ENCODE data around the gene DNAH12. TPM values are rescaled to one million over a fixed set of nuclear protein-coding genes. Genes with fewer than 3 reads are reported as not detected.
"Not testable (repeated sequence)": the region's sequence is repeated elsewhere in the genome, so short reads cannot be mapped to it uniquely, and the experiment has no call there.

The DNAH12 gene
- total RNA-seq, 4 donors from 2014 or later, result 0.27 TPM; not detected in 3

DNA sequence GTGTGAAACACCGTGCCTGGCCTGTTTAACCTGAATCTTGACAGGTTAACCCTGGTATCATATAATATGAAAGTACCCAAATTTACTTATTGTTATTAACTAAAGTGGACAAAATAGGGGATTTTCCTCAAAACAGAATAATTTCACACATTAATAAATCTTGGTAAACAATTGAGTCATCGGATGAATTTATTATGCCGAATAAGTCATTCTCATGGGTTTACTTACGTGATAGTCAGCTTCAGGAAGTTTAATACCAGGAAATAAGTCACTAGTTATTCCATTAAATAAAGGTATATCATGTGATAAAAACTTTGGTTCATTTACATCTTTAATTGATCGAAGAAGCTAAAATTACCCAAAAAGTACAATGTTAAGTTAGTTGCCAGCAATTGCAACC lies 99.7 kb downstream of the DNAH12 start:
- WGBS, 2 donors (ENCODE audit: low coverage in 1 of 2), result 92 to 93% methylated on average over 5 of the region's 5 CpGs
- TF ChIP-seq POLR2AphosphoS5 (IDR thresholded peaks at IDR 0.05) (no peak), EP300 (IDR thresholded peaks at IDR 0.05) (no peak), POLR2A (IDR thresholded peaks at IDR 0.05) (no peak)
- TF ChIP-seq, protein P1, sequence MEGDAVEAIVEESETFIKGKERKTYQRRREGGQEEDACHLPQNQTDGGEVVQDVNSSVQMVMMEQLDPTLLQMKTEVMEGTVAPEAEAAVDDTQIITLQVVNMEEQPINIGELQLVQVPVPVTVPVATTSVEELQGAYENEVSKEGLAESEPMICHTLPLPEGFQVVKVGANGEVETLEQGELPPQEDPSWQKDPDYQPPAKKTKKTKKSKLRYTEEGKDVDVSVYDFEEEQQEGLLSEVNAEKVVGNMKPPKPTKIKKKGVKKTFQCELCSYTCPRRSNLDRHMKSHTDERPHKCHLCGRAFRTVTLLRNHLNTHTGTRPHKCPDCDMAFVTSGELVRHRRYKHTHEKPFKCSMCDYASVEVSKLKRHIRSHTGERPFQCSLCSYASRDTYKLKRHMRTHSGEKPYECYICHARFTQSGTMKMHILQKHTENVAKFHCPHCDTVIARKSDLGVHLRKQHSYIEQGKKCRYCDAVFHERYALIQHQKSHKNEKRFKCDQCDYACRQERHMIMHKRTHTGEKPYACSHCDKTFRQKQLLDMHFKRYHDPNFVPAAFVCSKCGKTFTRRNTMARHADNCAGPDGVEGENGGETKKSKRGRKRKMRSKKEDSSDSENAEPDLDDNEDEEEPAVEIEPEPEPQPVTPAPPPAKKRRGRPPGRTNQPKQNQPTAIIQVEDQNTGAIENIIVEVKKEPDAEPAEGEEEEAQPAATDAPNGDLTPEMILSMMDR (IDR thresholded peaks at IDR 0.05), result no peak
- no peak overlapping the region for H3K4me3 ChIP-seq
- H3K4me1 ChIP-seq, result no peaks in the 10 kb centered on the region
- no peaks in the 10 kb centered on the region for H3K27me3 ChIP-seq
- H3K36me3 ChIP-seq, result no peaks in the 10 kb centered on the region
- peaks cover 0 to 3% (median 0%) of the 10 kb centered on the region in 3 donors for H3K9me3 ChIP-seq
- H3K27ac ChIP-seq, result no peak overlapping the region
- no peak for ATAC-seq

DNA sequence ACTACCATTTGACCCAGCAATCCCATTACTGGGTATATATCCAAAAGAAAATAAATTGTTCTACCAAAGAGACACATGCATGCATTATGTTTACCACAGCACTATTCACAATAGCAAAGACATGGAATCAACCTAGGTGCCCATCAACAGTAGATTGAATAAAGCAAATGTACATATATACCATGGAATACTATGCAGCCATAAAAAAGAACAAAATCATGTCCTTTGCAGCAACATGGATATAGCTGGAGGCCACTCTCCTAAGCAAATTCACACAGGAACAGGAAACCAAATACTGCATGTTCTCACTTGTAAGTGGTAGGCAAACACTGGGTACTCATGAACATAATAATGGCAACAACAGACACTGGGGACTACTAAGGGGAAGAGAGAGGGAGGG lies 104.0 kb downstream of the DNAH12 start:
- not testable (repeated sequence) for H3K36me3 ChIP-seq, H3K4me3 ChIP-seq, ATAC-seq, H3K4me1 ChIP-seq, H3K27ac ChIP-seq, H3K27me3 ChIP-seq, H3K9me3 ChIP-seq

DNA sequence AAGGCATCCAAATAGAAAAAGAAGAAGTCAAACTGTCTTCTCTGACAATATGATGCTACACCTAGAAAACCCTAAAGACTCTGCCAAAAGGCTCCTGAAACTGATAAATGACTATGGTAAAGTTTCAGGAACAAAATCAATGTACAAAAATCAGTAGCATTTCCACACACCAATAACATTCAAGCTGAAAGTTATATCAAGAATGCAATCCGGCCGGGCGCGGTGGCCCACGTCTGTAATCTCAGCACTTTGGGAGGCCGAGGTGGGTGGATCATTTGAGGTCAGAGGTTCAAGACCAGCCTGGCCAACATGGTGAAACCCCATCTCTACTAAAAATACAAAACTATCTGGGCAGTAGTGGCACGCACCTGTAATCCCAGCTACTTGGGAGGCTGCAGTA lies 105.7 kb downstream of the DNAH12 start:
- H3K27me3 ChIP-seq, ATAC-seq, H3K4me3 ChIP-seq, H3K4me1 ChIP-seq, H3K36me3 ChIP-seq, H3K27ac ChIP-seq, H3K9me3 ChIP-seq: not testable (repeated sequence)
- WGBS, 2 donors (ENCODE audit: low coverage in 1 of 2), result 79% methylated on average over 7 of the region's 7 CpGs; no CpG with 5 or more reads in 1 of the 2 donors

DNA sequence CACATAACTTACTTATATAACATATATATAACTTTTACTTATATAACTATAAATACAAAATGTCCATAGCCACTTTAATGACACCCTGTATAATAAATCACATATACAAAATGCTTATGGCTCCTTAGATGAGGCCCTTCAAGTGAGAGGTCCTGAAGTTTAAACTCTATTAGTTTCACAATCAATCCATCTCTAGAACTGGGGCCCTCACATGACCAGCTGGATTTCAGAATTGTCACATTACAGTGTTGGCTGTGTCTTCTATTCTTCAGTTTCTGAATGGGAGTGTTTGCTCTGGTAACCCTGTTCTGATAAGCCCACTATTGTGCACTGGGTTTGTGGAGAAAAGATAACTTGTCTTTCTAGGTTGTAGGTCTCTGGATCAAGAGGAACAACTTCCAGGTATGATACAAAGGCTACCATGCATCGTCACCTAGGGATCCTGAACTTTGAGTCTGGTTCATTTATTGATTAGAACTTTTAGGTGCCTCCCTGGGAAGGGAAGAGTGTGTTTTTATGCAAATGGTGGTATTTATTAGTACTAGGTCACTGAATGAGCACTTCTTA lies 107.9 kb downstream of the DNAH12 start:
- Histone ChIP-seq H3K9me3 (peaks cover 0 to 3% (median 0%) of the 10 kb centered on the region in 3 donors), H3K36me3 (no peaks in the 10 kb centered on the region), H3K27me3 (no peaks in the 10 kb centered on the region), H3K4me3 (no peak overlapping the region), H3K4me1 (no peaks in the 10 kb centered on the region), H3K27ac (no peak overlapping the region)
- ATAC-seq, result no peak
- no peak for TF ChIP-seq EP300 (IDR thresholded peaks at IDR 0.05)
- WGBS, 2 donors (ENCODE audit: low coverage in 1 of 2), result 60 to 100% methylated on average over 1 of the region's 1 CpG

DNA sequence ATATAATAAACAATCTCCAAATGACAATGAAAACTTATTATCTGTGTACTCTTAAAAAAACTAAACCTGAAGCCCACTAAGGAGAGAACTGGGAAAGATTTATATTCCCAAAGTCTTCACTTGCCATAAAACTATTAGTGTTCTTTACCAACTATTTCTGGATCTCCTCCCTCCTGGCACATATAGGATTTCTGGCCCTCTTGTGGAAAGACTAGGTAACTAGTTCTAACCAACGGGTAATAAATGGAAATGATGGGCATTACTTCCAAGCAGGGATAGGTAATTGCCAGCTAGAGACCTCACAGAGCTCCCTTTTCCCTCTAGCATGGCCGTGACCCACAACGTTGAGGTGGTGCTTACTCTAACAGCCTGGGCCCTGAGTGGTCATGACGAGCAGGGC lies 110.1 kb downstream of the DNAH12 start:
- Histone ChIP-seq H3K27me3 (no peaks in the 10 kb centered on the region), H3K9me3 (no peaks in the 10 kb centered on the region), H3K36me3 (no peaks in the 10 kb centered on the region), H3K4me1 (no peaks in the 10 kb centered on the region), H3K4me3 (no peak overlapping the region), H3K27ac (no peak overlapping the region)
- TF ChIP-seq, protein P1 (IDR thresholded peaks at IDR 0.05), result peak in 1 of 4 experiments; percentile 17
- no peak for TF ChIP-seq EP300 (IDR thresholded peaks at IDR 0.05)
- no peak for TF ChIP-seq POLR2AphosphoS5 (IDR thresholded peaks at IDR 0.05)
- no peak for TF ChIP-seq POLR2A (IDR thresholded peaks at IDR 0.05)
- 27 to 49% methylated on average over 4 of the region's 4 CpGs for WGBS, 2 donors (ENCODE audit: low coverage in 1 of 2)
- no peak for ATAC-seq

DNA sequence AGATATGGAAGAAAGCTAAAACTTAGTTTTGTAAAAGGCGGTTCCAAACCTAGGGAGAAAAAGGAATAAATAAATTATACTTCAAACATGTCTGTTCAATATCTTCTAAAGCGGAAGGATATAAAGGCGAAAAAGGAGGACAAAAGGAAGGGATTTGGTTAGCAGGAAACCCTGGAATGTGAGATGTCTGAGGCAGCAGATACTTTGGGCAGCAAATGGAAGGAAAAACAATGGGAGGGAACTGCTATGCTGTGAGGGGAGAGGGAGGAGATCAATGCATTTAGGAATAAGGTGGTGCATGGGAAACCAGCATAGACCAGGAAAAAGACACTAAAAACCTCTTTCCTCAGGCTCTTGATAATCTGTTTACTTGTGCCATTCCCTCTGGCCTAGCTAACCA lies 120.8 kb downstream of the DNAH12 start:
- 40 to 56% methylated on average over 1 to 3 of the region's 3 CpGs for WGBS, 2 donors (ENCODE audit: low coverage in 1 of 2)
- TF ChIP-seq, protein P1 (IDR thresholded peaks at IDR 0.05), result no peak
- TF ChIP-seq POLR2AphosphoS5 (IDR thresholded peaks at IDR 0.05) (no peak), POLR2A (IDR thresholded peaks at IDR 0.05) (no peak), EP300 (IDR thresholded peaks at IDR 0.05) (no peak)
- Histone ChIP-seq H3K36me3 (no peaks in the 10 kb centered on the region), H3K27ac (no peak overlapping the region), H3K4me3 (no peak overlapping the region), H3K27me3 (no peaks in the 10 kb centered on the region), H3K9me3 (no peaks in the 10 kb centered on the region), H3K4me1 (no peaks in the 10 kb centered on the region)
- no peak for ATAC-seq

All from gastroesophageal sphincter (tissue), 4 donors.